ENCODE measurements around the gene SAE1. TPM values are rescaled to one million over a fixed set of nuclear protein-coding genes. Genes with fewer than 3 reads are reported as not detected.

Gene SAE1
- total RNA-seq, 4 donors from 2014 or later, result 37.9 to 66.9 (median 50.8) TPM

- TF ChIP-seq EP300 (IDR thresholded peaks at IDR 0.05) (no peak), CTCF (IDR thresholded peaks at IDR 0.05) (no peak), POLR2A (IDR thresholded peaks at IDR 0.05) (no peak)
- H3K9me3 ChIP-seq, result no peaks in the 10 kb centered on the region
- H3K4me3 ChIP-seq, result no peak overlapping the region
- DNase-seq (ENCODE audit: low spot score in 2 of 2), result no peak
- peak overlapping the region in 1 of 4 donors; percentile 65 for H3K27ac ChIP-seq
- 92 to 94% methylated on average over 21 of the region's 21 CpGs for WGBS, 2 donors
- peaks cover 0 to 19% (median 11%) of the 10 kb centered on the region in 4 donors for H3K4me1 ChIP-seq
- H3K27me3 ChIP-seq, result no peaks in the 10 kb centered on the region
- peaks cover 4 to 88% (median 13%) of the 10 kb centered on the region in 3 donors for H3K36me3 ChIP-seq
Observed at GRCh38 chr19:47089767-47090350, 40.8 kb upstream of the SAE1 start.

- Histone ChIP-seq H3K36me3 (peaks cover 2 to 54% (median 11%) of the 10 kb centered on the region in 3 donors), H3K4me3 (no peak overlapping the region), H3K27ac (peak overlapping the region in 3 of 4 donors; percentile 70 to 80 (median 74)), H3K4me1 (peaks cover 0 to 53% (median 39%) of the 10 kb centered on the region in 4 donors), H3K27me3 (no peaks in the 10 kb centered on the region), H3K9me3 (no peaks in the 10 kb centered on the region)
- 31 to 42% methylated on average over 5 of the region's 5 CpGs for WGBS, 2 donors
- TF ChIP-seq EP300 (IDR thresholded peaks at IDR 0.05), result no peak
- no peak for TF ChIP-seq CTCF (IDR thresholded peaks at IDR 0.05)
- no peak for TF ChIP-seq POLR2A (IDR thresholded peaks at IDR 0.05)
- no peak for DNase-seq (ENCODE audit: low spot score in 2 of 2)
Observed at GRCh38 chr19:47093254-47093653, 37.4 kb upstream of the SAE1 start.

GRCh38 chr19:47093841-47094240, 36.8 kb upstream of the SAE1 start:
- TF ChIP-seq POLR2A (IDR thresholded peaks at IDR 0.05), result no peak
- TF ChIP-seq CTCF (IDR thresholded peaks at IDR 0.05), result no peak
- no peak for TF ChIP-seq EP300 (IDR thresholded peaks at IDR 0.05)
- Histone ChIP-seq H3K27me3 (no peaks in the 10 kb centered on the region), H3K36me3 (peaks cover 0 to 48% (median 6%) of the 10 kb centered on the region in 3 donors), H3K4me1 (peaks cover 0 to 58% (median 44%) of the 10 kb centered on the region in 4 donors), H3K27ac (peak overlapping the region in 3 of 4 donors; percentile 70 to 80 (median 74)), H3K4me3 (no peak overlapping the region), H3K9me3 (no peaks in the 10 kb centered on the region)
- 79 to 80% methylated on average over 10 of the region's 10 CpGs for WGBS, 2 donors
- no peak for DNase-seq (ENCODE audit: low spot score in 2 of 2)

GRCh38 chr19:47094557-47095475, 35.8 kb upstream of the SAE1 start:
- DNase-seq (ENCODE audit: low spot score in 2 of 2), result no peak
- TF ChIP-seq CTCF (IDR thresholded peaks at IDR 0.05) (no peak), POLR2A (IDR thresholded peaks at IDR 0.05) (no peak), EP300 (IDR thresholded peaks at IDR 0.05) (no peak)
- peak overlapping the region in 3 of 4 donors; percentile 74 to 89 (median 80) for H3K27ac ChIP-seq
- WGBS, 2 donors, result 65 to 71% methylated on average over 11 to 15 of the region's 15 CpGs
- H3K36me3 ChIP-seq, result peaks cover 0 to 38% (median 2%) of the 10 kb centered on the region in 3 donors
- H3K9me3 ChIP-seq, result no peaks in the 10 kb centered on the region
- peaks cover 0 to 65% (median 48%) of the 10 kb centered on the region in 4 donors for H3K4me1 ChIP-seq
- no peak overlapping the region for H3K4me3 ChIP-seq
- H3K27me3 ChIP-seq, result no peaks in the 10 kb centered on the region
